LHCN-M2 (cell line): ENCODE data around the gene ABR. TPM values are rescaled to one million over a fixed set of nuclear protein-coding genes. Genes with fewer than 3 reads are reported as not detected.
"Not testable (repeated sequence)": the region's sequence is repeated elsewhere in the genome, so short reads cannot be mapped to it uniquely, and the experiment has no call there.

Source experiments
- DNase-seq: peaks from one replicate; pipeline ENCODE4 v3.0.0-alpha.2; 2012; ENCODE audit warnings: low read depth
- total RNA-seq: library from RNA; depleted of rRNA; stranded (reverse); fragments of >200 nt; gene quantifications from 2 replicates; pipeline ENCODE4 v1.2.3, GENCODE V29; 2014

ABR gene
- total RNA-seq, 1 experiment from 2014 or later = 79.6 TPM

- no peak for DNase-seq
These were observed 22.5 kb upstream of the ABR start for GRCh38 chr17:1202291-1202690.

- DNase-seq = no peak
These were observed 21.4 kb upstream of the ABR start for GRCh38 chr17:1201132-1201702.

- not testable (repeated sequence) for DNase-seq
These were observed 19.5 kb upstream of the ABR start for GRCh38 chr17:1199271-1199743.

- no peak for DNase-seq
These were observed 18.2 kb upstream of the ABR start for GRCh38 chr17:1197781-1198490.

- DNase-seq = peak; percentile 86
These were observed 17.6 kb upstream of the ABR start for GRCh38 chr17:1197379-1197778.

GRCh38 chr17:1196946-1197345 is 17.2 kb upstream of the ABR start:
- no peak for DNase-seq

GRCh38 chr17:1192911-1193699 is 13.3 kb upstream of the ABR start:
- DNase-seq = no peak

GRCh38 chr17:1190751-1191331 is 11.1 kb upstream of the ABR start:
- DNase-seq = peak; percentile 51

GRCh38 chr17:1188812-1189504 is 9.2 kb upstream of the ABR start:
- peak; percentile 25 for DNase-seq

- DNase-seq = peak; percentile 77
These were observed 7.4 kb upstream of the ABR start for GRCh38 chr17:1186923-1187771.

- peak; percentile 31 for DNase-seq
These were observed 6.5 kb upstream of the ABR start for GRCh38 chr17:1186214-1186820.

GRCh38 chr17:1183171-1183873 is 3.5 kb upstream of the ABR start:
- no peak for DNase-seq

- no peak for DNase-seq
These were observed 3.0 kb upstream of the ABR start for GRCh38 chr17:1182811-1183170.

- DNase-seq = no peak
These were observed 2.0 kb upstream of the ABR start for GRCh38 chr17:1181753-1182137.

GRCh38 chr17:1180958-1181752 is 1.4 kb upstream of the ABR start:
- DNase-seq = no peak

- no peak for DNase-seq
These were observed 516 bp downstream of the ABR start for GRCh38 chr17:1179112-1179817.

- no peak for DNase-seq
These were observed 2.6 kb downstream of the ABR start for GRCh38 chr17:1177016-1177700.
